ENCODE results near the gene SH3GL1.

GRCh38 chr19:4428326-4428975 is 28.1 kb upstream of the SH3GL1 start:
- TF ChIP-seq CTCF (IDR thresholded peaks at IDR 0.05): no peak
- no peak for TF ChIP-seq POLR2A (IDR thresholded peaks at IDR 0.05)

All from uterus (tissue), 2 donors.